HepG2 (cell line): ENCODE data around the gene MRPL51. TPM values are rescaled to one million over a fixed set of nuclear protein-coding genes. Genes with fewer than 3 reads are reported as not detected.

Experiments used
- ATF4 ChIP-seq, 2 experiments: fragments of 450-650 bp in 1 of 2; sonication (generic) in 1 of 2; formaldehyde crosslinking; IDR thresholded peaks; 2 replicates each; pipeline versions ENCODE4 v1.5.0 to v1.8.0; 2020 to 2022; ENCODE audit warnings: mild to moderate bottlenecking in 1 of 2, missing genetic modification reagents in 1 of 2
- DMAP1 ChIP-seq: IDR thresholded peaks from 2 replicates; pipeline ENCODE4 v1.6.1; 2016
- EED ChIP-seq: sonication (generic); formaldehyde crosslinking; IDR thresholded peaks from 2 replicates; pipeline ENCODE4 v1.5.0; 2020; ENCODE audit warnings: mild to moderate bottlenecking, missing genetic modification reagents
- FOXJ3 ChIP-seq: sonication (generic); formaldehyde crosslinking; IDR thresholded peaks from 2 replicates; pipeline ENCODE4 v1.4.0; 2020; ENCODE audit warnings: missing genetic modification reagents, mild to moderate bottlenecking, borderline replicate concordance
- HMG20B ChIP-seq: conservative IDR thresholded peaks from 2 replicates; pipeline ENCODE4 v1.6.1; 2016; ENCODE audit warnings: missing genetic modification reagents, missing compliant biosample characterization
- HNF4A ChIP-seq: sonication (generic); formaldehyde crosslinking; IDR thresholded peaks from 2 replicates; pipeline ENCODE4 v1.4.0; 2020; ENCODE audit warnings: missing genetic modification reagents
- HOXA5 ChIP-seq: sonication (generic); formaldehyde crosslinking; IDR thresholded peaks from 2 replicates; pipeline ENCODE4 v1.4.0; 2020; ENCODE audit warnings: missing genetic modification reagents
- KDM5A ChIP-seq: fragments of 200-600 bp; sonication (generic); IDR thresholded peaks from 2 replicates; pipeline ENCODE4 v1.7.0; 2018; ENCODE audit warnings: antibody characterized with exemption, mild to moderate bottlenecking, low read length, borderline replicate concordance
- MED13 ChIP-seq: sonication (generic); formaldehyde crosslinking; IDR thresholded peaks from 2 replicates; pipeline ENCODE4 v1.5.0; 2020; ENCODE audit warnings: missing genetic modification reagents
- MXD1 ChIP-seq: sonication (generic); formaldehyde crosslinking; IDR thresholded peaks from 2 replicates; pipeline ENCODE4 v1.4.0; 2020; ENCODE audit warnings: mild to moderate bottlenecking, missing genetic modification reagents
- MYNN ChIP-seq: sonication (generic); formaldehyde crosslinking; IDR thresholded peaks from 2 replicates; pipeline ENCODE4 v1.4.0; 2020; ENCODE audit warnings: mild to moderate bottlenecking, low read depth, missing genetic modification reagents
- NFATC3 ChIP-seq: sonication (generic); formaldehyde crosslinking; IDR thresholded peaks from 2 replicates; pipeline ENCODE4 v1.5.1; 2020; ENCODE audit warnings: mild to moderate bottlenecking, missing genetic modification reagents
- PAWR ChIP-seq: sonication (generic); formaldehyde crosslinking; IDR thresholded peaks from 2 replicates; pipeline ENCODE4 v1.4.0; 2020; ENCODE audit warnings: missing genetic modification reagents, mild to moderate bottlenecking, borderline replicate concordance
- PLSCR1 ChIP-seq: sonication (generic); formaldehyde crosslinking; IDR thresholded peaks from 2 replicates; pipeline ENCODE4 v1.5.0; 2020; ENCODE audit warnings: missing genetic modification reagents, mild to moderate bottlenecking, borderline replicate concordance
- PRMT3 ChIP-seq: sonication (generic); formaldehyde crosslinking; IDR thresholded peaks from 2 replicates; pipeline ENCODE4 v1.8.1; 2022; ENCODE audit warnings: low read depth, mild to moderate bottlenecking, moderate library complexity, missing genetic modification reagents, borderline replicate concordance
- RELA ChIP-seq: sonication (generic); formaldehyde crosslinking; IDR thresholded peaks from 2 replicates; pipeline ENCODE4 v1.4.0; 2020; ENCODE audit warnings: missing genetic modification reagents
- SMAD3 ChIP-seq: sonication (generic); formaldehyde crosslinking; IDR thresholded peaks from 2 replicates; pipeline ENCODE4 v1.4.0; 2020; ENCODE audit warnings: missing genetic modification reagents
- TAF1 ChIP-seq: sonication (generic); formaldehyde crosslinking; IDR thresholded peaks from 2 replicates; pipeline ENCODE4 v1.4.0; 2020; ENCODE audit warnings: missing genetic modification reagents
- TRIM24 ChIP-seq: sonication (generic); formaldehyde crosslinking; IDR thresholded peaks from 2 replicates; pipeline ENCODE4 v1.8.0; 2022; ENCODE audit warnings: mild to moderate bottlenecking, missing genetic modification reagents
- ZFP37 ChIP-seq: sonication (generic); formaldehyde crosslinking; IDR thresholded peaks from 2 replicates; pipeline ENCODE4 v1.4.0; 2020; ENCODE audit warnings: missing genetic modification reagents, borderline replicate concordance
- ZKSCAN1 ChIP-seq: fragments of 150-350 bp; IDR thresholded peaks from 2 replicates; pipeline ENCODE4 v1.6.1; 2014; ENCODE audit warnings: low read length
- ZNF260 ChIP-seq: sonication (generic); formaldehyde crosslinking; IDR thresholded peaks from 2 replicates; pipeline ENCODE4 v1.4.0; 2020; ENCODE audit warnings: missing genetic modification reagents, low read depth, mild to moderate bottlenecking, borderline replicate concordance
- ZNF282 ChIP-seq: fragments of 450-650 bp; IDR thresholded peaks from 2 replicates; pipeline ENCODE4 v1.6.1; 2018; ENCODE audit not compliant: partially characterized antibody
- ZNF460 ChIP-seq: sonication (generic); formaldehyde crosslinking; IDR thresholded peaks from 2 replicates; pipeline ENCODE4 v1.5.1; 2020; ENCODE audit warnings: missing genetic modification reagents, mild to moderate bottlenecking, borderline replicate concordance
- ZNF468 ChIP-seq: sonication (generic); formaldehyde crosslinking; IDR thresholded peaks from 2 replicates; pipeline ENCODE4 v1.8.0; 2022; ENCODE audit warnings: mild to moderate bottlenecking, moderate library complexity, missing genetic modification reagents
- ZNF563 ChIP-seq: sonication (generic); formaldehyde crosslinking; IDR thresholded peaks from 2 replicates; pipeline ENCODE4 v1.8.0; 2022; ENCODE audit warnings: mild to moderate bottlenecking, moderate library complexity, missing genetic modification reagents
- ZNF597 ChIP-seq: sonication (generic); formaldehyde crosslinking; IDR thresholded peaks from 2 replicates; pipeline ENCODE4 v1.5.0; 2020; ENCODE audit warnings: missing genetic modification reagents
- polyA plus RNA-seq, 8 experiments: library from polyadenylated mRNA; depleted of rRNA in 3 of 8; stranded (reverse) in 7 of 8; unstranded in 1 of 8; fragments of >200 nt; fragmentation: Illumina TruSeq in 4 of 8; extraction: Trizol in 4 of 8; gene quantifications; 2 replicates each; pipeline versions ENCODE4 v1.2.1 to v1.2.3, GENCODE V29; 2011 to 2016; ENCODE audit warnings: low read depth in 4 of 8, missing spikeins in 1 of 8, mixed read lengths in 1 of 8; ENCODE audit not compliant: insufficient read depth in 1 of 8
- total RNA-seq, 5 experiments: library from RNA; depleted of rRNA; stranded (reverse); fragments of >200 nt; fragmentation: Illumina TruSeq; extraction: Trizol; gene quantifications; 2 replicates each; pipeline ENCODE4 v1.2.3, GENCODE V29; 2016; ENCODE audit warnings: low read depth in 1 of 5

MRPL51 gene
- total and polyA plus RNA-seq, 2 of the 13 experiments (the other 11 are each of a cell fraction or from before 2014, with no cell fraction given) = 64.8 to 278 TPM

- no peak for TF ChIP-seq PAWR (CRISPR knock-in tag)
- no peak for TF ChIP-seq HMG20B (CRISPR knock-in tag)
- peak; percentile 44; the same call in 1 of the 2 replicates for TF ChIP-seq SMAD3
- no peak for TF ChIP-seq ZNF468
- TF ChIP-seq PLSCR1 (CRISPR knock-in tag) = no peak
- peak; percentile 59; the same call in 1 of the 2 replicates for TF ChIP-seq MXD1 (CRISPR knock-in tag)
- TF ChIP-seq RELA (CRISPR knock-in tag) = no peak
- TF ChIP-seq PRMT3 = no peak
- no peak for TF ChIP-seq FOXJ3 (CRISPR knock-in tag)
- TF ChIP-seq ZFP37 (CRISPR knock-in tag) = 0 out of 2 replicates have a peak, but pooled peaks have one; percentile 11
- TF ChIP-seq HNF4A (CRISPR knock-in tag) = no peak
- no peak for TF ChIP-seq ZKSCAN1
- no peak for TF ChIP-seq ZNF563 (CRISPR knock-in tag)
- no peak for TF ChIP-seq ZNF282
- no peak for TF ChIP-seq ZNF460 (CRISPR knock-in tag)
- no peak for TF ChIP-seq MYNN (CRISPR knock-in tag)
- 0 out of 2 replicates have a peak, but pooled peaks have one; percentile 88 for TF ChIP-seq EED (CRISPR knock-in tag)
- no peak for TF ChIP-seq ZNF597 (CRISPR knock-in tag)
- peak; percentile 77; the same call in 1 of the 2 replicates for TF ChIP-seq NFATC3 (CRISPR knock-in tag)
- TF ChIP-seq TRIM24 (CRISPR knock-in tag) = no peak
- no peak for TF ChIP-seq ATF4 (CRISPR knock-in tag; IDR thresholded peaks at IDR 0.05)
- TF ChIP-seq KDM5A = no peak; the same call in 1 of the 2 replicates
- peak; percentile 82 for TF ChIP-seq TAF1 (CRISPR knock-in tag)
- TF ChIP-seq HOXA5 = no peak
- no peak for TF ChIP-seq DMAP1
- TF ChIP-seq MED13 = no peak
- TF ChIP-seq ZNF260 = no peak
These were observed at the start of gene MRPL51 (continued) for GRCh38 chr12:6492838-6493496.
